ENCODE results near the gene DUOXA2. TPM values are rescaled to one million over a fixed set of nuclear protein-coding genes. Genes with fewer than 3 reads are reported as not detected.
A peak's percentile ranks its signal among the peaks of the same experiment; 100 is the strongest.

Gene DUOXA2
- total and polyA plus RNA-seq, 2 donors from 2014 or later: 0.37 TPM; not detected in 1

DNA sequence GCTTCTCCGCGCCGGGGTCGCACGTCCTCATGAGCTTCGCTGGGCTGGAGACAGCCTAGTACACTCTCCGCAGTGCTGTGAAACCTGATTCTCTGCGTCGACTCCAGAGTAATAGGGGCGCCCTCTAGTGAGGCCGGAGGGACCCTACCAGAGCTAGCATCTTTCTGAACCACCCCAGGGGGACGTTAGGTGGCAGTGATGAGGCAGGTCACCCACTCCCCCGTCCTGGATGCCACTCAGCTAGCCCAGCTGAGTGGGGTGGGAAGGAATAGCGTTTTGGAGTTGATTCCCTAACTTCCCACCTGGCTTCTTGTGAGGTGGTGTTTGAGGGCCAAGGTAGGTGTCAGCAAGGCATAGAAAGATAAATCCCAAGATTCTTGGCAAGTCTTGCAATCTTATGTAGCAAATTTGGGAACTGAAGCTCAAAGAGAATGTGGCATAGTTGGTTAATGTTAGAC lies 4.0 kb downstream of the DUOXA2 start:
- peak overlapping the region in 2 of 3 donors; percentile 9 to 34 for H3K4me3 ChIP-seq (ENCODE audit: low read length in 3 of 3)

DNA sequence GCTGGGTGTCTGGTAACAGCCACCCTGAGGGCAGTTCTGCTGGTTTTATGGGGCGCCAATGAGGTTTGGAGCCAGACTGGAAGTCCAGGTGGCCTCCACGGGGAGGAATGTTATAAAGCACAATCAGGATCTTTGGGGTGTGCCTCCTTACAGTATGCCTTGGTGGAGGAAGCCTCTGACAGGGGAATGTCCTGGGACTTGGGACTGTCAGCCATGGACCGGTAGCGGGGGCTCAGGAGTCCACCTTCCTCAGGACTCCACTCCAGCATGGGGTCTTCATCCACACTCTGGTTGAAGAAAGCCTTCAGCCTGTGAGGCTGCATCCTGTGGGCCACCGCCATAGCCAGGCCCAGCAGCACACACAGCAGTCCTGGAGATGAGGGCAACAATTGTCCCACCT lies 4.9 kb downstream of the DUOXA2 start:
- intact Hi-C loops (cut with DNase I): no loop called here
- TF ChIP-seq, protein P1, sequence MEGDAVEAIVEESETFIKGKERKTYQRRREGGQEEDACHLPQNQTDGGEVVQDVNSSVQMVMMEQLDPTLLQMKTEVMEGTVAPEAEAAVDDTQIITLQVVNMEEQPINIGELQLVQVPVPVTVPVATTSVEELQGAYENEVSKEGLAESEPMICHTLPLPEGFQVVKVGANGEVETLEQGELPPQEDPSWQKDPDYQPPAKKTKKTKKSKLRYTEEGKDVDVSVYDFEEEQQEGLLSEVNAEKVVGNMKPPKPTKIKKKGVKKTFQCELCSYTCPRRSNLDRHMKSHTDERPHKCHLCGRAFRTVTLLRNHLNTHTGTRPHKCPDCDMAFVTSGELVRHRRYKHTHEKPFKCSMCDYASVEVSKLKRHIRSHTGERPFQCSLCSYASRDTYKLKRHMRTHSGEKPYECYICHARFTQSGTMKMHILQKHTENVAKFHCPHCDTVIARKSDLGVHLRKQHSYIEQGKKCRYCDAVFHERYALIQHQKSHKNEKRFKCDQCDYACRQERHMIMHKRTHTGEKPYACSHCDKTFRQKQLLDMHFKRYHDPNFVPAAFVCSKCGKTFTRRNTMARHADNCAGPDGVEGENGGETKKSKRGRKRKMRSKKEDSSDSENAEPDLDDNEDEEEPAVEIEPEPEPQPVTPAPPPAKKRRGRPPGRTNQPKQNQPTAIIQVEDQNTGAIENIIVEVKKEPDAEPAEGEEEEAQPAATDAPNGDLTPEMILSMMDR (IDR thresholded peaks at IDR 0.05; ENCODE audit: borderline replicate concordance, extremely low read depth, insufficient read depth): no peak
- FAIRE-seq (no peak), DNase-seq (peak in 1 of 5 donors; percentile 24)
- no peak overlapping the region for H3K27ac ChIP-seq (ENCODE audit: low read depth in 2 of 2, low read length in 2 of 2)
- peaks cover 0 to 22% (median 0%) of the 10 kb centered on the region in 3 donors for H3K4me1 ChIP-seq (ENCODE audit: control insufficient read depth in 2 of 3, insufficient read depth in 2 of 3, low read depth in 1 of 3, low read length in 3 of 3)
- H3K27me3 ChIP-seq (ENCODE audit: control insufficient read depth, insufficient read depth, low read length): peaks cover 36% of the 10 kb centered on the region
- H3K9me3 ChIP-seq (ENCODE audit: control insufficient read depth in 2 of 3, insufficient read depth in 1 of 3, low read length in 3 of 3): no peaks in the 10 kb centered on the region
- no peak overlapping the region for H3K9ac ChIP-seq (ENCODE audit: low read length in 3 of 3)
- no peak overlapping the region for H3K4me3 ChIP-seq (ENCODE audit: low read length in 3 of 3)
- H3K36me3 ChIP-seq (ENCODE audit: control insufficient read depth in 2 of 3, insufficient read depth in 3 of 3, low read length in 3 of 3): no peaks in the 10 kb centered on the region

More for the DNA sequence above, 4.0 kb downstream of the DUOXA2 start:
- Histone ChIP-seq H3K27me3 (ENCODE audit: control insufficient read depth, insufficient read depth, low read length) (peaks cover 44% of the 10 kb centered on the region), H3K27ac (ENCODE audit: low read depth in 2 of 2, low read length in 2 of 2) (no peak overlapping the region), H3K9ac (ENCODE audit: low read length in 3 of 3) (no peak overlapping the region), H3K4me1 (ENCODE audit: control insufficient read depth in 2 of 3, insufficient read depth in 2 of 3, low read depth in 1 of 3, low read length in 3 of 3) (peaks cover 0 to 25% (median 0%) of the 10 kb centered on the region in 3 donors), H3K9me3 (ENCODE audit: control insufficient read depth in 2 of 3, insufficient read depth in 1 of 3, low read length in 3 of 3) (no peaks in the 10 kb centered on the region), H3K36me3 (ENCODE audit: control insufficient read depth in 2 of 3, insufficient read depth in 3 of 3, low read length in 3 of 3) (no peaks in the 10 kb centered on the region)
- DNase-seq: peak; percentile 89 to 97 (median 95)
- intact Hi-C loops (cut with DNase I): no loop called here
- TF ChIP-seq, protein P1 (IDR thresholded peaks at IDR 0.05; ENCODE audit: borderline replicate concordance, extremely low read depth, insufficient read depth): peak; percentile 96
- FAIRE-seq: peak; percentile 92

DNA sequence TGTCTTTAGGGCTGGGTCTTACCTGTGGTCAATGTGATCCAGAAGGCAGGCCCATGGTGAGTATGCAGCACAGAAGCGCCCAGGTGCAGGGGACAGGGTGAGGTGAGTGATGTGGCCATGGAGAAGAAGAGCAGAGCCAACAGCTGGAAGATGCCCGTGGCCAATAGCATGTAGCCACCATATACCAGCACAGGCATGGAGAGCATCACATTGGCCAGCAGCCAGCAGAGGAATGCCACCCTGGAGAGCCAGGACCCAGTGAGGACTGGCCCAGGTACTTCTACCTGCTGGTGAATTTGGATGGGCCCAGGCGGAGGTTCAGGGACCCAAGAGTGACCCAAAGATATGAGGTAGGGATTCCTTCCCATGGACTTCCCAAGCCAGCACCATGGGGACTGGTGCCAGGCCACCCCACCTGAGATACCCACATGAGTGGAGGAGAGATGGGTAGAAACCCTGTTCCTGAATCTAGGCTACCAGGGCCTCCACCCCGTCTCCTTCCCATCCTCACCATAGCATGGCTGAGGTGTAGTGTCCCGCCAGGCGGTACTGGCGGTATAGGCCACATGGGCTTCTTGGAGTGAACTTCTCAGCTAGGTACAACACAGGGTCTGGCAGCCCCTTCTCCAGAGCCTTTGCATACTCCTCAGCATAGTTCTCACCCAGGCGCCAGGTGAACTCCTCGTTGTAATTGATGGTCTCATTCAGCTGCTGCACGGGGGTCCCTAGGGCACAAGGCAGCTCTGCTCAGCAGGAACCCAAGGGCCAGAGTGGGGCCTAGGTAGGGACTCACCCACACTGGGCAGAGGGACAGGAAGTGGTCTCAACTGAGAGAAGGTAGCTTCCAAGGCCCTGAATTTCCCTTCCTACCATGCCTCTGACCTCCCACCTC lies 6.2 kb downstream of the DUOXA2 start:
- no peak for FAIRE-seq
- H3K36me3 ChIP-seq (ENCODE audit: control insufficient read depth in 2 of 3, insufficient read depth in 3 of 3, low read length in 3 of 3): no peaks in the 10 kb centered on the region
- DNase-seq: peak in 1 of 5 donors; percentile 45
- TF ChIP-seq, protein P1 (IDR thresholded peaks at IDR 0.05; ENCODE audit: borderline replicate concordance, extremely low read depth, insufficient read depth): no peak
- no peak overlapping the region for H3K9ac ChIP-seq (ENCODE audit: low read length in 3 of 3)
- H3K4me3 ChIP-seq (ENCODE audit: low read length in 3 of 3): no peak overlapping the region
- intact Hi-C loops (cut with DNase I): no loop called here
- no peaks in the 10 kb centered on the region for H3K9me3 ChIP-seq (ENCODE audit: control insufficient read depth in 2 of 3, insufficient read depth in 1 of 3, low read length in 3 of 3)
- H3K27ac ChIP-seq (ENCODE audit: low read depth in 2 of 2, low read length in 2 of 2): no peak overlapping the region
- H3K27me3 ChIP-seq (ENCODE audit: control insufficient read depth, insufficient read depth, low read length): peaks cover 24% of the 10 kb centered on the region
- H3K4me1 ChIP-seq (ENCODE audit: control insufficient read depth in 2 of 3, insufficient read depth in 2 of 3, low read depth in 1 of 3, low read length in 3 of 3): peaks cover 0 to 14% (median 0%) of the 10 kb centered on the region in 3 donors
